Right atrium auricular region (tissue), 2 donors: ENCODE data around the gene HOXA5. TPM values are rescaled to one million over a fixed set of nuclear protein-coding genes. Genes with fewer than 3 reads are reported as not detected.

Experiments
- DNase-seq: peaks from one replicate; pipeline ENCODE4 v3.0.0-alpha.2; 2019; ENCODE audit warnings: low spot score
- H3K27ac ChIP-seq, 2 donors: fragments of 200-600 bp; sonication (generic); 1 replicate in 1 of 2; 2 replicates in 1 of 2; pipeline ENCODE4 v1.5.1; 2016 to 2019
- H3K27me3 ChIP-seq, 2 donors: fragments of 200-600 bp; sonication (generic); one replicate each; pipeline versions ENCODE4 v1.5.1 to v1.6.0; 2017 to 2019
- H3K36me3 ChIP-seq: fragments of 200-600 bp; sonication (generic); one replicate; pipeline ENCODE4 v1.5.1; 2016
- H3K4me1 ChIP-seq, 2 donors: fragments of 200-600 bp; sonication (generic); one replicate each; pipeline versions ENCODE4 v1.5.1 to v1.6.0; 2017 to 2019
- H3K4me3 ChIP-seq, 2 donors: fragments of 200-600 bp; sonication (generic); 1 replicate in 1 of 2; 2 replicates in 1 of 2; pipeline ENCODE4 v1.5.1; 2017 to 2019; ENCODE audit warnings: mild to moderate bottlenecking in 1 of 2, moderate library complexity in 1 of 2
- H3K9me3 ChIP-seq, 2 donors: fragments of 200-600 bp; sonication (generic); one replicate each; pipeline ENCODE4 v1.5.1; 2019
- CTCF ChIP-seq, 2 donors: fragments of 200-600 bp; sonication (generic); IDR thresholded peaks; one replicate each; pipeline ENCODE4 v1.5.1; 2019; ENCODE audit warnings: antibody characterized with exemption in 2 of 2
- total RNA-seq, 2 donors: library from RNA; depleted of rRNA; stranded (reverse); fragments of >200 nt; gene quantifications; one replicate each; pipeline ENCODE4 v1.1.0, GENCODE V29; 2016

The HOXA5 gene
- total RNA-seq, 2 donors from 2014 or later = 0.24 to 0.96 TPM

GRCh38 chr7:27117887-27118491 is 25.5 kb downstream of the HOXA5 start:
- peak; percentile 40 for DNase-seq
- no peak for TF ChIP-seq CTCF (IDR thresholded peaks at IDR 0.05)
- H3K27ac ChIP-seq = peak overlapping the region; percentile 39 to 41
- peaks cover 14 to 44% of the 10 kb centered on the region in 2 donors for H3K27me3 ChIP-seq
- peak overlapping the region in 1 of 2 donors; percentile 28 for H3K4me3 ChIP-seq
- H3K36me3 ChIP-seq = no peaks in the 10 kb centered on the region
- H3K9me3 ChIP-seq = no peaks in the 10 kb centered on the region
- H3K4me1 ChIP-seq = peaks cover 0 to 23% of the 10 kb centered on the region in 2 donors

GRCh38 chr7:27116962-27117886 is 26.3 kb downstream of the HOXA5 start:
- Histone ChIP-seq H3K27me3 (peaks cover 14 to 38% of the 10 kb centered on the region in 2 donors), H3K4me3 (peak overlapping the region in 1 of 2 donors; percentile 28), H3K27ac (peak overlapping the region; percentile 39 to 41), H3K4me1 (peaks cover 0 to 23% of the 10 kb centered on the region in 2 donors), H3K36me3 (no peaks in the 10 kb centered on the region), H3K9me3 (no peaks in the 10 kb centered on the region)
- peak; percentile 52 for DNase-seq
- TF ChIP-seq CTCF (IDR thresholded peaks at IDR 0.05) = no peak

GRCh38 chr7:27116031-27116961 is 27.2 kb downstream of the HOXA5 start:
- Histone ChIP-seq H3K27me3 (peaks cover 14 to 36% of the 10 kb centered on the region in 2 donors), H3K27ac (peak overlapping the region in 1 of 2 donors; percentile 41), H3K36me3 (no peaks in the 10 kb centered on the region), H3K9me3 (no peaks in the 10 kb centered on the region), H3K4me3 (no peak overlapping the region), H3K4me1 (peaks cover 0 to 23% of the 10 kb centered on the region in 2 donors)
- DNase-seq = peak; percentile 46
- TF ChIP-seq CTCF (IDR thresholded peaks at IDR 0.05) = no peak

GRCh38 chr7:27115221-27116026 is 28.1 kb downstream of the HOXA5 start:
- H3K9me3 ChIP-seq = no peaks in the 10 kb centered on the region
- no peak for TF ChIP-seq CTCF (IDR thresholded peaks at IDR 0.05)
- DNase-seq = no peak
- H3K36me3 ChIP-seq = no peaks in the 10 kb centered on the region
- H3K4me1 ChIP-seq = peaks cover 0 to 25% of the 10 kb centered on the region in 2 donors
- H3K27ac ChIP-seq = peak overlapping the region; percentile 9 to 62
- peak overlapping the region; percentile 5 to 31 for H3K4me3 ChIP-seq
- H3K27me3 ChIP-seq = peaks cover 14 to 41% of the 10 kb centered on the region in 2 donors

GRCh38 chr7:27114881-27115220 is 28.6 kb downstream of the HOXA5 start:
- no peak overlapping the region for H3K4me3 ChIP-seq
- H3K4me1 ChIP-seq = peaks cover 0 to 27% of the 10 kb centered on the region in 2 donors
- H3K9me3 ChIP-seq = no peaks in the 10 kb centered on the region
- no peak for TF ChIP-seq CTCF (IDR thresholded peaks at IDR 0.05)
- no peaks in the 10 kb centered on the region for H3K36me3 ChIP-seq
- H3K27ac ChIP-seq = peak overlapping the region; percentile 9 to 62
- DNase-seq = no peak
- H3K27me3 ChIP-seq = peaks cover 14 to 41% of the 10 kb centered on the region in 2 donors
